HepG2 (cell line): ENCODE results near the gene ARPC1A. TPM values are rescaled to one million over a fixed set of nuclear protein-coding genes. Genes with fewer than 3 reads are reported as not detected.

Experiments
- ISX ChIP-seq: sonication (generic); formaldehyde crosslinking; conservative IDR thresholded peaks from 2 replicates; pipeline ENCODE4 v1.5.0; 2020; ENCODE audit warnings: missing genetic modification reagents
- KDM6A ChIP-seq: IDR thresholded peaks from 2 replicates; pipeline ENCODE4 v1.6.1; 2016; ENCODE audit warnings: low read depth
- MTA1 ChIP-seq: sonication (generic); formaldehyde crosslinking; IDR thresholded peaks from 2 replicates; pipeline ENCODE4 v1.4.0; 2020; ENCODE audit warnings: missing genetic modification reagents, mild to moderate bottlenecking, borderline replicate concordance
- RAD51 ChIP-seq: fragments of 450-650 bp; IDR thresholded peaks from 2 replicates; pipeline ENCODE4 v1.6.1; 2016; ENCODE audit warnings: borderline replicate concordance
- RFX3 ChIP-seq: IDR thresholded peaks from 2 replicates; pipeline ENCODE4 v1.6.1; 2016; ENCODE audit warnings: missing biosample characterization, missing genetic modification reagents
- SIX4 ChIP-seq: sonication (generic); formaldehyde crosslinking; IDR thresholded peaks from 2 replicates; pipeline ENCODE4 v1.4.0; 2020; ENCODE audit warnings: missing genetic modification reagents
- THAP11 ChIP-seq: IDR thresholded peaks from 2 replicates; pipeline ENCODE4 v1.6.1; 2016; ENCODE audit warnings: missing biosample characterization, missing genetic modification reagents
- ZNF121 ChIP-seq: sonication (generic); formaldehyde crosslinking; IDR thresholded peaks from 2 replicates; pipeline ENCODE4 v1.5.0; 2020; ENCODE audit warnings: mild to moderate bottlenecking, missing genetic modification reagents
- ZNF180 ChIP-seq: sonication (generic); formaldehyde crosslinking; IDR thresholded peaks from 2 replicates; pipeline ENCODE4 v1.4.0; 2020; ENCODE audit warnings: low read depth, missing genetic modification reagents, borderline replicate concordance
- ZNF264 ChIP-seq: sonication (generic); formaldehyde crosslinking; IDR thresholded peaks from 2 replicates; pipeline ENCODE4 v1.4.0; 2020; ENCODE audit warnings: missing genetic modification reagents
- ZNF329 ChIP-seq: sonication (generic); formaldehyde crosslinking; IDR thresholded peaks from 2 replicates; pipeline ENCODE4 v1.9.0; 2021; ENCODE audit warnings: low read depth, mild to moderate bottlenecking, missing genetic modification reagents
- ZNF572 ChIP-seq: sonication (generic); formaldehyde crosslinking; IDR thresholded peaks from 2 replicates; pipeline ENCODE4 v1.5.1; 2020; ENCODE audit warnings: mild to moderate bottlenecking, missing genetic modification reagents
- ZNF660 ChIP-seq: sonication (generic); formaldehyde crosslinking; IDR thresholded peaks from 2 replicates; pipeline ENCODE4 v1.5.1; 2020; ENCODE audit warnings: mild to moderate bottlenecking, low read depth, missing genetic modification reagents, borderline replicate concordance
- ZNF782 ChIP-seq: sonication (generic); formaldehyde crosslinking; IDR thresholded peaks from 2 replicates; pipeline ENCODE4 v1.4.0; 2020; ENCODE audit warnings: missing genetic modification reagents, mild to moderate bottlenecking, borderline replicate concordance
- polyA plus RNA-seq, 8 experiments: library from polyadenylated mRNA; depleted of rRNA in 3 of 8; stranded (reverse) in 7 of 8; unstranded in 1 of 8; fragments of >200 nt; fragmentation: Illumina TruSeq in 4 of 8; extraction: Trizol in 4 of 8; gene quantifications; 2 replicates each; pipeline versions ENCODE4 v1.2.1 to v1.2.3, GENCODE V29; 2011 to 2016; ENCODE audit warnings: low read depth in 4 of 8, missing spikeins in 1 of 8, mixed read lengths in 1 of 8; ENCODE audit not compliant: insufficient read depth in 1 of 8
- total RNA-seq, 5 experiments: library from RNA; depleted of rRNA; stranded (reverse); fragments of >200 nt; fragmentation: Illumina TruSeq; extraction: Trizol; gene quantifications; 2 replicates each; pipeline ENCODE4 v1.2.3, GENCODE V29; 2016; ENCODE audit warnings: low read depth in 1 of 5
- TF ChIP-seq, protein P1 (sequence below): sonication (generic); formaldehyde crosslinking; IDR thresholded peaks from 2 replicates; pipeline ENCODE4 v1.8.0; 2022; ENCODE audit warnings: missing genetic modification reagents, mild to moderate bottlenecking, inconsistent platforms, borderline replicate concordance
- TF ChIP-seq, protein P2 (sequence below): conservative IDR thresholded peaks from 2 replicates; pipeline ENCODE4 v1.6.1; 2018; ENCODE audit warnings: missing genetic modification reagents
- TF ChIP-seq, protein P3 (sequence below): sonication (generic); formaldehyde crosslinking; IDR thresholded peaks from 2 replicates; pipeline ENCODE4 v1.5.0; 2020; ENCODE audit warnings: mild to moderate bottlenecking, missing genetic modification reagents
- TF ChIP-seq, protein P4 (sequence below): IDR thresholded peaks from 2 replicates; pipeline ENCODE4 v1.6.1; 2016; ENCODE audit warnings: missing compliant biosample characterization, missing genetic modification reagents, borderline replicate concordance
- TF ChIP-seq, protein P5 (sequence below): IDR thresholded peaks from 2 replicates; pipeline ENCODE4 v1.6.1; 2012; ENCODE audit warnings: low read depth, low read length, improper control_type of control experiment
- TF ChIP-seq, protein P6 (sequence below): sonication (generic); formaldehyde crosslinking; IDR thresholded peaks from 2 replicates; pipeline ENCODE4; 2020; ENCODE audit warnings: missing genetic modification reagents, mild to moderate bottlenecking, borderline replicate concordance

ARPC1A gene
- total and polyA plus RNA-seq, 2 of the 13 experiments (the other 11 are each of a cell fraction or from before 2014, with no cell fraction given): 44.3 to 88.5 TPM

DNA sequence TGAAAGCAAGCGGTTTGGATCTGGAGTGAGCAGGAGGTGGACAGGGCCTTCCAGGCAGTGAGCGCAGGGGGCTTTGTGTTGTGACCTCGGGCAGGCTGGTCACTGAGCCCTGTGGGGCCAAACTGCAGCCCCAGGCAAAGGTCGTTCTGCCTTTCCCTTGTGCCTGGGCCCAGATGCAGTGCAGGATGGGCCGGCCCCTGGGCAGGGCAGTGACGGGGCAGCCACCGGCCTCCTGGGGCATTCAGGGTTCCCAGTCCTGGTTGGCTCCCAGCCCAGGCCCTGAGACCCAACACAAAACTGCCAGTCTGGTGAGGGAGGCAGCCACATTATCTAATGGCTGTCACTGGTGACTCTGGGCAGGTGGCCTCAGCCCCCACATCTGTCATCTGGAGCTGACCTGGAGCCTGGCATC is 56.0 kb downstream of the ARPC1A start (continued):
- TF ChIP-seq ZNF660 (no peak), MTA1 (CRISPR knock-in tag) (peak; percentile 52; the same call in 1 of the 2 replicates), ZNF572 (CRISPR knock-in tag) (no peak), KDM6A (peak; percentile 56; the same call in 1 of the 2 replicates), ISX (CRISPR knock-in tag) (no peak), ZNF329 (no peak), THAP11 (no peak), RFX3 (CRISPR knock-in tag) (no peak), ZNF180 (CRISPR knock-in tag) (no peak), ZNF264 (CRISPR knock-in tag) (no peak), ZNF121 (CRISPR knock-in tag) (no peak), SIX4 (CRISPR knock-in tag) (no peak), ZNF782 (no peak), RAD51 (no peak)
- TF ChIP-seq, protein P1, sequence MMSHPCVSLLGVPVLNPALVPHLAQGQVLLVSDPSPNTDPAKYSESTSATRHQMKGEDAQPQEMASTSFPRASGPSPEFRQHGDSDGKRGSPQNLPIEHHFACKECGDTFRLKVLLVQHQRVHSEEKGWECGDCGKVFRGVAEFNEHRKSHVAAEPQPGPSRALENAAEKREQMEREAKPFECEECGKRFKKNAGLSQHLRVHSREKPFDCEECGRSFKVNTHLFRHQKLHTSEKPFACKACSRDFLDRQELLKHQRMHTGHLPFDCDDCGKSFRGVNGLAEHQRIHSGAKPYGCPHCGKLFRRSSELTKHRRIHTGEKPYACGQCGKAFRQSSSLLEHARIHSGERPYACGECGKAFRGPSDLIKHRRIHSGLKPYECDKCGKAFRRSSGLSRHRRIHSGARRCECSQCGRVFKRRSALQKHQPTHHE (CRISPR knock-in tag): no peak
- TF ChIP-seq, protein P2, sequence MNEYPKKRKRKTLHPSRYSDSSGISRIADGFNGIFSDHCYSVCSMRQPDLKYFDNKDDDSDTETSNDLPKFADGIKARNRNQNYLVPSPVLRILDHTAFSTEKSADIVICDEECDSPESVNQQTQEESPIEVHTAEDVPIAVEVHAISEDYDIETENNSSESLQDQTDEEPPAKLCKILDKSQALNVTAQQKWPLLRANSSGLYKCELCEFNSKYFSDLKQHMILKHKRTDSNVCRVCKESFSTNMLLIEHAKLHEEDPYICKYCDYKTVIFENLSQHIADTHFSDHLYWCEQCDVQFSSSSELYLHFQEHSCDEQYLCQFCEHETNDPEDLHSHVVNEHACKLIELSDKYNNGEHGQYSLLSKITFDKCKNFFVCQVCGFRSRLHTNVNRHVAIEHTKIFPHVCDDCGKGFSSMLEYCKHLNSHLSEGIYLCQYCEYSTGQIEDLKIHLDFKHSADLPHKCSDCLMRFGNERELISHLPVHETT: no peak
- TF ChIP-seq, protein P3, sequence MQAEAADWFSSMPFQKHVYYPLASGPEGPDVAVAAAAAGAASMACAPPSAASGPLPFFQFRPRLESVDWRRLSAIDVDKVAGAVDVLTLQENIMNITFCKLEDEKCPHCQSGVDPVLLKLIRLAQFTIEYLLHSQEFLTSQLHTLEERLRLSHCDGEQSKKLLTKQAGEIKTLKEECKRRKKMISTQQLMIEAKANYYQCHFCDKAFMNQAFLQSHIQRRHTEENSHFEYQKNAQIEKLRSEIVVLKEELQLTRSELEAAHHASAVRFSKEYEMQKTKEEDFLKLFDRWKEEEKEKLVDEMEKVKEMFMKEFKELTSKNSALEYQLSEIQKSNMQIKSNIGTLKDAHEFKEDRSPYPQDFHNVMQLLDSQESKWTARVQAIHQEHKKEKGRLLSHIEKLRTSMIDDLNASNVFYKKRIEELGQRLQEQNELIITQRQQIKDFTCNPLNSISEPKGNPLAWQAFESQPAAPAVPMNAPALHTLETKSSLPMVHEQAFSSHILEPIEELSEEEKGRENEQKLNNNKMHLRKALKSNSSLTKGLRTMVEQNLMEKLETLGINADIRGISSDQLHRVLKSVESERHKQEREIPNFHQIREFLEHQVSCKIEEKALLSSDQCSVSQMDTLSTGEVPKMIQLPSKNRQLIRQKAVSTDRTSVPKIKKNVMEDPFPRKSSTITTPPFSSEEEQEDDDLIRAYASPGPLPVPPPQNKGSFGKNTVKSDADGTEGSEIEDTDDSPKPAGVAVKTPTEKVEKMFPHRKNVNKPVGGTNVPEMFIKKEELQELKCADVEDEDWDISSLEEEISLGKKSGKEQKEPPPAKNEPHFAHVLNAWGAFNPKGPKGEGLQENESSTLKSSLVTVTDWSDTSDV: no peak
- TF ChIP-seq, protein P4, sequence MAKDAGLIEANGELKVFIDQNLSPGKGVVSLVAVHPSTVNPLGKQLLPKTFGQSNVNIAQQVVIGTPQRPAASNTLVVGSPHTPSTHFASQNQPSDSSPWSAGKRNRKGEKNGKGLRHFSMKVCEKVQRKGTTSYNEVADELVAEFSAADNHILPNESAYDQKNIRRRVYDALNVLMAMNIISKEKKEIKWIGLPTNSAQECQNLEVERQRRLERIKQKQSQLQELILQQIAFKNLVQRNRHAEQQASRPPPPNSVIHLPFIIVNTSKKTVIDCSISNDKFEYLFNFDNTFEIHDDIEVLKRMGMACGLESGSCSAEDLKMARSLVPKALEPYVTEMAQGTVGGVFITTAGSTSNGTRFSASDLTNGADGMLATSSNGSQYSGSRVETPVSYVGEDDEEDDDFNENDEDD (CRISPR knock-in tag): no peak
- TF ChIP-seq, protein P5, sequence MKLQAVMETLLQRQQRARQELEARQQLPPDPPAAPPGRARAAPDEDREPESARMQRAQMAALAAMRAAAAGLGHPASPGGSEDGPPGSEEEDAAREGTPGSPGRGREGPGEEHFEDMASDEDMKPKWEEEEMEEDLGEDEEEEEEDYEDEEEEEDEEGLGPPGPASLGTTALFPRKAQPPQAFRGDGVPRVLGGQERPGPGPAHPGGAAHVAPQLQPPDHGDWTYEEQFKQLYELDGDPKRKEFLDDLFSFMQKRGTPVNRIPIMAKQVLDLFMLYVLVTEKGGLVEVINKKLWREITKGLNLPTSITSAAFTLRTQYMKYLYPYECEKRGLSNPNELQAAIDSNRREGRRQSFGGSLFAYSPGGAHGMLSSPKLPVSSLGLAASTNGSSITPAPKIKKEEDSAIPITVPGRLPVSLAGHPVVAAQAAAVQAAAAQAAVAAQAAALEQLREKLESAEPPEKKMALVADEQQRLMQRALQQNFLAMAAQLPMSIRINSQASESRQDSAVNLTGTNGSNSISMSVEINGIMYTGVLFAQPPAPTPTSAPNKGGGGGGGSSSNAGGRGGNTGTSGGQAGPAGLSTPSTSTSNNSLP: no peak
- TF ChIP-seq, protein P6, sequence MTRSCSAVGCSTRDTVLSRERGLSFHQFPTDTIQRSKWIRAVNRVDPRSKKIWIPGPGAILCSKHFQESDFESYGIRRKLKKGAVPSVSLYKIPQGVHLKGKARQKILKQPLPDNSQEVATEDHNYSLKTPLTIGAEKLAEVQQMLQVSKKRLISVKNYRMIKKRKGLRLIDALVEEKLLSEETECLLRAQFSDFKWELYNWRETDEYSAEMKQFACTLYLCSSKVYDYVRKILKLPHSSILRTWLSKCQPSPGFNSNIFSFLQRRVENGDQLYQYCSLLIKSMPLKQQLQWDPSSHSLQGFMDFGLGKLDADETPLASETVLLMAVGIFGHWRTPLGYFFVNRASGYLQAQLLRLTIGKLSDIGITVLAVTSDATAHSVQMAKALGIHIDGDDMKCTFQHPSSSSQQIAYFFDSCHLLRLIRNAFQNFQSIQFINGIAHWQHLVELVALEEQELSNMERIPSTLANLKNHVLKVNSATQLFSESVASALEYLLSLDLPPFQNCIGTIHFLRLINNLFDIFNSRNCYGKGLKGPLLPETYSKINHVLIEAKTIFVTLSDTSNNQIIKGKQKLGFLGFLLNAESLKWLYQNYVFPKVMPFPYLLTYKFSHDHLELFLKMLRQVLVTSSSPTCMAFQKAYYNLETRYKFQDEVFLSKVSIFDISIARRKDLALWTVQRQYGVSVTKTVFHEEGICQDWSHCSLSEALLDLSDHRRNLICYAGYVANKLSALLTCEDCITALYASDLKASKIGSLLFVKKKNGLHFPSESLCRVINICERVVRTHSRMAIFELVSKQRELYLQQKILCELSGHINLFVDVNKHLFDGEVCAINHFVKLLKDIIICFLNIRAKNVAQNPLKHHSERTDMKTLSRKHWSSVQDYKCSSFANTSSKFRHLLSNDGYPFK (CRISPR knock-in tag): 0 out of 2 replicates have a peak, but pooled peaks have one; percentile 39
